ENCODE data around the gene NFATC3.

The NFATC3 gene

GRCh38 chr16:68250951-68251350 is 165.8 kb downstream of the NFATC3 start:
- Histone ChIP-seq H3K36me3 (ENCODE audit: control insufficient read depth, insufficient read depth, low read length) (peaks cover 2% of the 10 kb centered on the region), H3K27me3 (ENCODE audit: control insufficient read depth, insufficient read depth, low read length) (peaks cover 4% of the 10 kb centered on the region), H3K9me3 (ENCODE audit: control insufficient read depth, insufficient read depth, low read length) (no peaks in the 10 kb centered on the region), H3K4me3 (ENCODE audit: low read depth, low read length) (no peak overlapping the region), H3K4me1 (ENCODE audit: control insufficient read depth, insufficient read depth, low read length) (peaks cover 3% of the 10 kb centered on the region), H3K9ac (ENCODE audit: low read depth, low read length) (no peak overlapping the region)

DNA sequence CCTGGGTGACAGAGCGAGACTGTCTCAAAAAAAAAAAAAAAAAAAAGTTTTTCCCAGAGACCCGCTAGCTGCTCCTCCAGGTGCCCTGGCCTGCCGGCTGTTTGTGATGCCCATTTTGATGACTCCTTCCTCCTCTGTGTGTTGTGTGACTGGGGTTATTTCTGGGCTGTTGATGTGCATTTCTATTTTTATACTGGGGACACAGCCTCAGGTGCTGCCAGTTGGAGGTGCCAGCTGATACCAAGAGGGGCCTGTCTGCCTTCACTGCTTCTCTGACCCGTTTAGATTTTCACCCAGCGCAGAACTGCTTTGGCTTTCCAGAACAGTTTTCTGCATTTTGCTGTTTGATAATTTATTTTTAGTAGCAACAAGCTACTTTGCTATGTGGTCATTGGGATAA is 166.7 kb downstream of the NFATC3 start:
- H3K4me1 ChIP-seq (ENCODE audit: control insufficient read depth, insufficient read depth, low read length): no peaks in the 10 kb centered on the region
- H3K9ac ChIP-seq (ENCODE audit: low read depth, low read length): no peak overlapping the region

GRCh38 chr16:68252383-68252782 is 167.2 kb downstream of the NFATC3 start:
- Histone ChIP-seq H3K9ac (ENCODE audit: low read depth, low read length) (no peak overlapping the region), H3K4me3 (ENCODE audit: low read depth, low read length) (no peak overlapping the region)

More for the DNA sequence above, 166.7 kb downstream of the NFATC3 start:
- Histone ChIP-seq H3K9me3 (ENCODE audit: control insufficient read depth, insufficient read depth, low read length) (no peaks in the 10 kb centered on the region), H3K27me3 (ENCODE audit: control insufficient read depth, insufficient read depth, low read length) (no peaks in the 10 kb centered on the region), H3K36me3 (ENCODE audit: control insufficient read depth, insufficient read depth, low read length) (peaks cover 2% of the 10 kb centered on the region), H3K4me3 (ENCODE audit: low read depth, low read length) (no peak overlapping the region)

GRCh38 chr16:68253721-68254120 is 168.6 kb downstream of the NFATC3 start:
- Histone ChIP-seq H3K4me3 (ENCODE audit: low read depth, low read length) (no peak overlapping the region), H3K27me3 (ENCODE audit: control insufficient read depth, insufficient read depth, low read length) (no peaks in the 10 kb centered on the region), H3K36me3 (ENCODE audit: control insufficient read depth, insufficient read depth, low read length) (peaks cover 2% of the 10 kb centered on the region), H3K9me3 (ENCODE audit: control insufficient read depth, insufficient read depth, low read length) (no peaks in the 10 kb centered on the region), H3K9ac (ENCODE audit: low read depth, low read length) (no peak overlapping the region), H3K4me1 (ENCODE audit: control insufficient read depth, insufficient read depth, low read length) (no peaks in the 10 kb centered on the region)

More at GRCh38 chr16:68252383-68252782, 167.2 kb downstream of the NFATC3 start:
- peaks cover 2% of the 10 kb centered on the region for H3K36me3 ChIP-seq (ENCODE audit: control insufficient read depth, insufficient read depth, low read length)
- no peaks in the 10 kb centered on the region for H3K4me1 ChIP-seq (ENCODE audit: control insufficient read depth, insufficient read depth, low read length)
- no peaks in the 10 kb centered on the region for H3K9me3 ChIP-seq (ENCODE audit: control insufficient read depth, insufficient read depth, low read length)
- no peaks in the 10 kb centered on the region for H3K27me3 ChIP-seq (ENCODE audit: control insufficient read depth, insufficient read depth, low read length)

DNA sequence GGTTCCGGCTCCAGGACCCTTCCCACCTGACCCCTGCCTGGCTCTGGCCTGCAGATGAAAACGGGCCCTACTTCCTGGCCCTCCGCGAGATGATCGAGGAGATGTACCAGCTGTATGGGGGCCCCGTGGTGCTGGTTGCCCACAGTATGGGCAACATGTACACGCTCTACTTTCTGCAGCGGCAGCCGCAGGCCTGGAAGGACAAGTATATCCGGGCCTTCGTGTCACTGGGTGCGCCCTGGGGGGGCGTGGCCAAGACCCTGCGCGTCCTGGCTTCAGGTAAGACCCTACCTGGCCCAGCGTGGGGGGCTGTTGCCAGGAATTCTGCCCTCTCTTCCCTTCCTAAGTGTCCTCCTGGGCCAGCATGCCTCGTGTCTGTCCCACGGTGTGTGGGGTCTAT is 170.5 kb downstream of the NFATC3 start:
- Histone ChIP-seq H3K27me3 (ENCODE audit: control insufficient read depth, insufficient read depth, low read length) (no peaks in the 10 kb centered on the region), H3K9me3 (ENCODE audit: control insufficient read depth, insufficient read depth, low read length) (no peaks in the 10 kb centered on the region), H3K9ac (ENCODE audit: low read depth, low read length) (no peak overlapping the region), H3K4me3 (ENCODE audit: low read depth, low read length) (no peak overlapping the region), H3K36me3 (ENCODE audit: control insufficient read depth, insufficient read depth, low read length) (peaks cover 15% of the 10 kb centered on the region), H3K4me1 (ENCODE audit: control insufficient read depth, insufficient read depth, low read length) (no peaks in the 10 kb centered on the region)

- Histone ChIP-seq H3K36me3 (ENCODE audit: control insufficient read depth, insufficient read depth, low read length) (peaks cover 15% of the 10 kb centered on the region), H3K9ac (ENCODE audit: low read depth, low read length) (no peak overlapping the region), H3K27me3 (ENCODE audit: control insufficient read depth, insufficient read depth, low read length) (no peaks in the 10 kb centered on the region), H3K4me3 (ENCODE audit: low read depth, low read length) (no peak overlapping the region), H3K4me1 (ENCODE audit: control insufficient read depth, insufficient read depth, low read length) (no peaks in the 10 kb centered on the region), H3K9me3 (ENCODE audit: control insufficient read depth, insufficient read depth, low read length) (no peaks in the 10 kb centered on the region)
These were observed 172.2 kb downstream of the NFATC3 start for GRCh38 chr16:68257251-68257905.

DNA sequence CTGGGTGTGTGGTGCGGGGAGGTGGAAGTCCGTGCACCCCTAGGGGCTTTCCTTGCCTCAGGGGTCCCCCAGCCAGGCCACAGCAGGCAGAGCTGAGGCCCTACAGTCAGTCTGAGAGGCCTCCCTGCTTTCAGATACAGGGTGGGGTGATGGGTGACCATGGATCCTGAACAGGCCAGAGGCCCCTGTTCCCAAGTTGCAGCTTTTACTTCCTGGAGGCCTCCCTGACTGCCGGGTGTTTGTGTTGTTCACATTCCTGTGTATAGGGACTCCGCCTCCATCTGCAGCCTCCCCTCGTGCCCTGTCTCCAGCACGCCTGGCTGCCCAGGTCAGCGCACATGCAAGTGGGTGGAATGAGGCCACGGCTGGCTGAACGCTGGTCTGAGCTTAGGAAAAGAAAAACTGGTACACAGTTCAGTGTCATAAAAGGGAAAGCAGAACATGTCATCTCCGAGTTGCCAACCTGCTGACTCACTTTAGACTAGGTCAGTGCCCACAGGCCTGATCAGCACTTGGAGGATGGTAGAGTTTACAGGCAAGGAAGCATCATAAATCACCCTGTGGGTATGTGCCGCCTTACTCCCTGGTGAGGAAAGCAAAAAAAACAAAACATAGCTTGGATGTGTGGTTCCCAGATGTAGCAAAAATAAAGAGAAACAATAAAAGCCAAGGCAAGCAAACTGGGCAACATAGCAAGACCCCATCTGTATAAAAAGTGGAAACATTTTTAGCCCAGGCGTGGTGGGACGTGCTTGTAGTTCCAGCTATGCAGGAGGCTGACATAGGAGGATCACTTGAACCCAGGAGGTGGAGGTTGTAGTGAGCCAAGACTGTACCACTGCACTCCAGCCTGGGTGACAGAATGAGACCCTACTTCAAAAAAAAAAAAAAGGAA is 173.0 kb downstream of the NFATC3 start:
- no peaks in the 10 kb centered on the region for H3K9me3 ChIP-seq (ENCODE audit: control insufficient read depth, insufficient read depth, low read length)
- no peak overlapping the region for H3K9ac ChIP-seq (ENCODE audit: low read depth, low read length)
- H3K36me3 ChIP-seq (ENCODE audit: control insufficient read depth, insufficient read depth, low read length): peaks cover 15% of the 10 kb centered on the region
- no peaks in the 10 kb centered on the region for H3K4me1 ChIP-seq (ENCODE audit: control insufficient read depth, insufficient read depth, low read length)
- no peak overlapping the region for H3K4me3 ChIP-seq (ENCODE audit: low read depth, low read length)
- H3K27me3 ChIP-seq (ENCODE audit: control insufficient read depth, insufficient read depth, low read length): no peaks in the 10 kb centered on the region

- H3K27me3 ChIP-seq (ENCODE audit: control insufficient read depth, insufficient read depth, low read length): no peaks in the 10 kb centered on the region
- no peak overlapping the region for H3K9ac ChIP-seq (ENCODE audit: low read depth, low read length)
- peaks cover 15% of the 10 kb centered on the region for H3K36me3 ChIP-seq (ENCODE audit: control insufficient read depth, insufficient read depth, low read length)
- H3K9me3 ChIP-seq (ENCODE audit: control insufficient read depth, insufficient read depth, low read length): no peaks in the 10 kb centered on the region
- H3K4me1 ChIP-seq (ENCODE audit: control insufficient read depth, insufficient read depth, low read length): no peaks in the 10 kb centered on the region
- H3K4me3 ChIP-seq (ENCODE audit: low read depth, low read length): no peak overlapping the region
These were observed 174.0 kb downstream of the NFATC3 start for GRCh38 chr16:68259007-68259825.

- Histone ChIP-seq H3K4me3 (ENCODE audit: low read depth, low read length) (peak overlapping the region; percentile 91), H3K36me3 (ENCODE audit: control insufficient read depth, insufficient read depth, low read length) (peaks cover 13% of the 10 kb centered on the region), H3K9me3 (ENCODE audit: control insufficient read depth, insufficient read depth, low read length) (no peaks in the 10 kb centered on the region), H3K27me3 (ENCODE audit: control insufficient read depth, insufficient read depth, low read length) (no peaks in the 10 kb centered on the region), H3K9ac (ENCODE audit: low read depth, low read length) (peak overlapping the region; percentile 65), H3K4me1 (ENCODE audit: control insufficient read depth, insufficient read depth, low read length) (peaks cover 7% of the 10 kb centered on the region)
These were observed 178.5 kb downstream of the NFATC3 start for GRCh38 chr16:68263559-68264127.

DNA sequence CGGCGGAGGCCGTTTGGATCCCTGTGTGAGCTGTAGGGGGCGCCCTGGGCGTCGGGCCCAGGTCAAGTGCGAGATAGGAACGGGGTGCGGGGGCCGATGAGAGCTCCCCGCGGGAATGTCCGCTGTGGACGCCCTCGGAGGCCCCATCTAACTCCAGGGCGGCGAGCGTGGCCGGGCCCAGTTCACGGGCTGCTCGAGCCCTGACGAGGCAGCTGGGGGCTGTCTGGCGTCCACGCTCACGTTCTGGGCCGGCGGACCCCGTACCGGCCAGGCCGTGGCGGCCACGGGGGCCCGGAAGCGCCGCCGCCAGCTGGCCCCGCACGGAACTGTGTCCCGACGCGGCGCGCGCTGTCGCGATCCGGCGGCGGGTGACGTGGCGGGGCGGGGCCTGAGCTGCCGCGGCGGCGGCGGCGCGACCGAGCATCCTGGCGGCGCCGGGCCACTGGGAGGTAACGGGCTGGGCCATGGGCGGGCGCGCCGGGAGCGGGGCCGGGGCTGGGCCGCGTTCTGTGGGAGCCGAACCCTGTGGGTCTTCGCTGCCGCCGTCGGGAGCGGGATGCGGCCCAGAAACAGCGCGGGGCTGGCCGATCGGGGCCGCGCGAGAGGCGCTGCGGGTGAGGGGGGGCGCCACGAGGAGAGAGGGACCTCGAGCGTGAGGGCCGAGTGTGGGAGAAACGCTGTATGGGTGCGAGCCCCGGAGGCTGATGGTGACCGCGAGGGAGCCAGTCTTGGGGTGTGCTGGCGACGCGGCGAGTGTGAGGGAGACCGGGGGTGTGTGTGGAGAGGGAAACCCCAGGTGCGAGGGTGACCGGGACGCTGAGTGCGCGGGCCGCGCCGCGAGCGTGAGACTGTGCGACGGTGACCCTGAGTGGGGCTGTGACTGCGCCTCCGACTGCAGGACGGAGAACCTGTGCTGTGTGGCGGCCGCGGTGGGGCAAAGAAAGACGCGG is 179.2 kb downstream of the NFATC3 start, which contains the start of gene SLC7A6:
TSS of gene SLC7A6 (plus strand) at position 399 of the 950 bp plus-strand sequence. CDS start 10,201 bp downstream, outside the sequence.
- Histone ChIP-seq H3K4me3 (ENCODE audit: low read depth, low read length) (peak within 1 kb of the TSS; percentile 91), H3K27me3 (ENCODE audit: control insufficient read depth, insufficient read depth, low read length) (no peaks in the 10 kb centered on the region), H3K4me1 (ENCODE audit: control insufficient read depth, insufficient read depth, low read length) (peaks cover 12% of the 10 kb centered on the region), H3K9ac (ENCODE audit: low read depth, low read length) (peak within 1 kb of the TSS; percentile 79), H3K9me3 (ENCODE audit: control insufficient read depth, insufficient read depth, low read length) (no peaks in the 10 kb centered on the region), H3K36me3 (ENCODE audit: control insufficient read depth, insufficient read depth, low read length) (peaks cover 9% of the 10 kb centered on the region)

Measured in iPS-15b (cell line).